GM23338 (cell line): ENCODE measurements around the gene UNC5A.

Experiments
- CREB1 ChIP-seq: fragments of 250-450 bp; sonication (Bioruptor Pico); IDR thresholded peaks from 2 replicates; pipeline ENCODE4 v1.5.0; 2020; ENCODE audit warnings: low read depth, mild to moderate bottlenecking, moderate library complexity
- CTCF ChIP-seq, 2 experiments: fragments of 200-600 bp in 1 of 2; sonication (generic) in 1 of 2; conservative IDR thresholded peaks; 2 replicates each; pipeline versions ENCODE4 v1.5.1 to v1.6.1; 2016 to 2017; ENCODE audit warnings: antibody characterized with exemption in 2 of 2, low read depth in 2 of 2, mild to moderate bottlenecking in 2 of 2, moderate library complexity in 1 of 2
- EZH2 ChIP-seq: fragments of 200-600 bp; sonication (generic); IDR thresholded peaks from one replicate; pipeline ENCODE4 v1.8.0; 2017; ENCODE audit warnings: antibody characterized with exemption, mild to moderate bottlenecking, low read depth; ENCODE audit not compliant: unreplicated experiment

GRCh38 chr5:176812269-176813259, 2.2 kb downstream of the UNC5A start:
- peak; percentile 58 to 83 for TF ChIP-seq CTCF (conservative IDR thresholded peaks at IDR 0.05; ENCODE audit: low read depth in 2 of 2)
- no peak for TF ChIP-seq CREB1 (CRISPR knock-in tag)
- no peak for TF ChIP-seq EZH2
